ENCODE results near the gene TFB2M. TPM values are rescaled to one million over a fixed set of nuclear protein-coding genes. Genes with fewer than 3 reads are reported as not detected.

TFB2M gene
- total and polyA plus RNA-seq, 10 of the 15 experiments (the other 5 are each of a cell fraction or from before 2014, with no cell fraction given) = 25.2 to 66.0 (median 36.1) TPM

- TF ChIP-seq IKZF2 (IDR thresholded peaks at IDR 0.05) = peak; percentile 38 to 51; a peak in 2 of 4 replicates
- 0 out of 2 replicates have a peak, but pooled peaks have one; percentile 43 for TF ChIP-seq MLLT1 (IDR thresholded peaks at IDR 0.05)
- TF ChIP-seq PRDM15 (CRISPR knock-in tag; IDR thresholded peaks at IDR 0.05) = no peak
- 0 out of 2 replicates have a peak, but pooled peaks have one; percentile 14 for TF ChIP-seq ATF7 (IDR thresholded peaks at IDR 0.05; ENCODE audit: low read depth)
- TF ChIP-seq NR2C2 (IDR thresholded peaks at IDR 0.05; ENCODE audit: borderline replicate concordance, control insufficient read depth, insufficient read length, low read depth) = no peak
- no peak for TF ChIP-seq ZBTB4 (CRISPR knock-in tag; IDR thresholded peaks at IDR 0.05)
- TF ChIP-seq BCLAF1 (IDR thresholded peaks at IDR 0.05) = no peak
- 0 out of 2 replicates have a peak, but pooled peaks have one; percentile 19 for TF ChIP-seq RUNX3 (IDR thresholded peaks at IDR 0.05; ENCODE audit: low read length)
- TF ChIP-seq ZNF687 (IDR thresholded peaks at IDR 0.05) = no peak
- no peak for TF ChIP-seq RBBP5 (conservative IDR thresholded peaks at IDR 0.05)
Measured at GRCh38 chr1:246566813-246567645, 968 bp upstream of the TFB2M start (continued).
